Measurements from ENCODE around the gene NAGLU. TPM values are rescaled to one million over a fixed set of nuclear protein-coding genes. Genes with fewer than 3 reads are reported as not detected.
A peak's percentile ranks its signal among the peaks of the same experiment; 100 is the strongest.

The NAGLU gene
- total and polyA plus RNA-seq, 2 of the 13 experiments (the other 11 are each of a cell fraction or from before 2014, with no cell fraction given) = 28.2 to 40.1 TPM

DNA sequence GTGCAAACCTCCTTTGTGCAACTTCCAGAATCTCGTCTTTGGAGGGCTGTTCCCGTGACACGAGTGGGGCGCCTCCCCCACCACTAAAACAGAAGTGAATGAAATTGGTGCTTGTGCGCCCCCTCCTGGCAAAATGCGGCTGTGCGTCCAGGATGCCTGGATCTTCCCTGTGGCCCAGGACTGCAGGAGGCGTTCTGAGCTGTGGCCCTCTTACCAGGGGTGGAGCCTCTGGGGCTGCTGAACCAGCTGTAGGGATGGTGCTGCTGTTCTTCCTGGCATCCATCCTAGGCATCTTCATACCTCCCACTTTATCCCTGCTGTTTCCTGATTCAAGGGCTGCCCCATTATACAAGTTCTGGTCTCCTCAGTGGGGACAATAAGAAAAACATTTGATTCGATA is 18.5 kb upstream of the NAGLU start (continued):
- TF ChIP-seq, protein P1, sequence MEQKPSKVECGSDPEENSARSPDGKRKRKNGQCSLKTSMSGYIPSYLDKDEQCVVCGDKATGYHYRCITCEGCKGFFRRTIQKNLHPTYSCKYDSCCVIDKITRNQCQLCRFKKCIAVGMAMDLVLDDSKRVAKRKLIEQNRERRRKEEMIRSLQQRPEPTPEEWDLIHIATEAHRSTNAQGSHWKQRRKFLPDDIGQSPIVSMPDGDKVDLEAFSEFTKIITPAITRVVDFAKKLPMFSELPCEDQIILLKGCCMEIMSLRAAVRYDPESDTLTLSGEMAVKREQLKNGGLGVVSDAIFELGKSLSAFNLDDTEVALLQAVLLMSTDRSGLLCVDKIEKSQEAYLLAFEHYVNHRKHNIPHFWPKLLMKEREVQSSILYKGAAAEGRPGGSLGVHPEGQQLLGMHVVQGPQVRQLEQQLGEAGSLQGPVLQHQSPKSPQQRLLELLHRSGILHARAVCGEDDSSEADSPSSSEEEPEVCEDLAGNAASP (CRISPR knock-in tag; IDR thresholded peaks at IDR 0.05; ENCODE audit: borderline replicate concordance) = peak; percentile 50
- TF ChIP-seq ARID2 (CRISPR knock-in tag; IDR thresholded peaks at IDR 0.05; ENCODE audit: borderline replicate concordance) (no peak), SP1 (IDR thresholded peaks at IDR 0.05) (no peak), SP1 (CRISPR knock-in tag; IDR thresholded peaks at IDR 0.05) (peak; percentile 69; the same call in 1 of the 2 replicates), SMARCC2 (IDR thresholded peaks at IDR 0.05) (no peak), REPIN1 (CRISPR knock-in tag; IDR thresholded peaks at IDR 0.05; ENCODE audit: borderline replicate concordance, low read depth) (peak; percentile 59; the same call in 1 of the 2 replicates), GTF2F1 (IDR thresholded peaks at IDR 0.05; ENCODE audit: low read length) (no peak), FOXC1 (CRISPR knock-in tag; IDR thresholded peaks at IDR 0.05; ENCODE audit: borderline replicate concordance) (no peak), SETDB1 (CRISPR knock-in tag; IDR thresholded peaks at IDR 0.05; ENCODE audit: borderline replicate concordance) (no peak), ZNF326 (CRISPR knock-in tag; IDR thresholded peaks at IDR 0.05; ENCODE audit: borderline replicate concordance) (no peak), ZNF333 (CRISPR knock-in tag; IDR thresholded peaks at IDR 0.05; ENCODE audit: borderline replicate concordance) (no peak), U2AF1 (optimal IDR thresholded peaks at IDR 0.05; ENCODE audit: low read depth, low read length) (no peak), ZFP90 (CRISPR knock-in tag; IDR thresholded peaks at IDR 0.05; ENCODE audit: borderline replicate concordance) (peak; percentile 55; the same call in 1 of the 2 replicates), ZNF614 (CRISPR knock-in tag; IDR thresholded peaks at IDR 0.05; ENCODE audit: borderline replicate concordance) (peak; percentile 57; the same call in 1 of the 2 replicates), KDM3A (CRISPR knock-in tag; IDR thresholded peaks at IDR 0.05; ENCODE audit: low read depth) (peak; percentile 92), ZNF570 (CRISPR knock-in tag; IDR thresholded peaks at IDR 0.05; ENCODE audit: borderline replicate concordance) (no peak), ZNF879 (CRISPR knock-in tag; IDR thresholded peaks at IDR 0.05) (no peak), SIN3A (IDR thresholded peaks at IDR 0.05; ENCODE audit: borderline replicate concordance, low read depth, low read length) (no peak), ARNT (IDR thresholded peaks at IDR 0.05) (no peak), ZNF263 (CRISPR knock-in tag; IDR thresholded peaks at IDR 0.05) (0 out of 2 replicates have a peak, but pooled peaks have one; percentile 23), FOXA1 (IDR thresholded peaks at IDR 0.05) (no peak), FOXA1 (CRISPR knock-in tag; IDR thresholded peaks at IDR 0.05) (no peak), NR2F2 (IDR thresholded peaks at IDR 0.05; ENCODE audit: borderline replicate concordance, low read depth) (no peak), MIXL1 (CRISPR knock-in tag; IDR thresholded peaks at IDR 0.05) (peak; percentile 70; the same call in 1 of the 2 replicates), ZNF703 (CRISPR knock-in tag; IDR thresholded peaks at IDR 0.05; ENCODE audit: borderline replicate concordance) (no peak), ZNF891 (CRISPR knock-in tag; IDR thresholded peaks at IDR 0.05) (0 out of 2 replicates have a peak, but pooled peaks have one; percentile 37)
- TF ChIP-seq, protein P2, sequence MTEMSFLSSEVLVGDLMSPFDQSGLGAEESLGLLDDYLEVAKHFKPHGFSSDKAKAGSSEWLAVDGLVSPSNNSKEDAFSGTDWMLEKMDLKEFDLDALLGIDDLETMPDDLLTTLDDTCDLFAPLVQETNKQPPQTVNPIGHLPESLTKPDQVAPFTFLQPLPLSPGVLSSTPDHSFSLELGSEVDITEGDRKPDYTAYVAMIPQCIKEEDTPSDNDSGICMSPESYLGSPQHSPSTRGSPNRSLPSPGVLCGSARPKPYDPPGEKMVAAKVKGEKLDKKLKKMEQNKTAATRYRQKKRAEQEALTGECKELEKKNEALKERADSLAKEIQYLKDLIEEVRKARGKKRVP (CRISPR knock-in tag; IDR thresholded peaks at IDR 0.05) = no peak
- TF ChIP-seq, protein P3, sequence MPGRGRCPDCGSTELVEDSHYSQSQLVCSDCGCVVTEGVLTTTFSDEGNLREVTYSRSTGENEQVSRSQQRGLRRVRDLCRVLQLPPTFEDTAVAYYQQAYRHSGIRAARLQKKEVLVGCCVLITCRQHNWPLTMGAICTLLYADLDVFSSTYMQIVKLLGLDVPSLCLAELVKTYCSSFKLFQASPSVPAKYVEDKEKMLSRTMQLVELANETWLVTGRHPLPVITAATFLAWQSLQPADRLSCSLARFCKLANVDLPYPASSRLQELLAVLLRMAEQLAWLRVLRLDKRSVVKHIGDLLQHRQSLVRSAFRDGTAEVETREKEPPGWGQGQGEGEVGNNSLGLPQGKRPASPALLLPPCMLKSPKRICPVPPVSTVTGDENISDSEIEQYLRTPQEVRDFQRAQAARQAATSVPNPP (CRISPR knock-in tag; IDR thresholded peaks at IDR 0.05) = no peak
- TF ChIP-seq, protein P4, sequence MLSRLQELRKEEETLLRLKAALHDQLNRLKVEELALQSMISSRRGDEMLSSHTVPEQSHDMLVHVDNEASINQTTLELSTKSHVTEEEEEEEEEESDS (CRISPR knock-in tag; IDR thresholded peaks at IDR 0.05; ENCODE audit: borderline replicate concordance) = no peak

Measured in HepG2 (cell line).